Prostate gland (tissue), 2 donors: ENCODE results near the gene CASP8.

ENCODE experiments used
- POLR2A ChIP-seq: fragments of 450-650 bp; IDR thresholded peaks from one replicate; pipeline ENCODE4 v1.6.1; 2016; ENCODE audit warnings: antibody characterized with exemption, mild to moderate bottlenecking
- TF ChIP-seq, protein P1 (sequence below), 4 experiments: fragments of 200-600 bp in 2 of 4; fragments of 450-650 bp in 2 of 4; sonication (generic) in 2 of 4; IDR thresholded peaks; 1 replicate in 3 of 4; 2 replicates in 1 of 4; pipeline ENCODE4 v1.5.1; 2016 to 2019; ENCODE audit warnings: antibody characterized with exemption in 4 of 4, mild to moderate bottlenecking in 2 of 4, moderate library complexity in 2 of 4

DNA sequence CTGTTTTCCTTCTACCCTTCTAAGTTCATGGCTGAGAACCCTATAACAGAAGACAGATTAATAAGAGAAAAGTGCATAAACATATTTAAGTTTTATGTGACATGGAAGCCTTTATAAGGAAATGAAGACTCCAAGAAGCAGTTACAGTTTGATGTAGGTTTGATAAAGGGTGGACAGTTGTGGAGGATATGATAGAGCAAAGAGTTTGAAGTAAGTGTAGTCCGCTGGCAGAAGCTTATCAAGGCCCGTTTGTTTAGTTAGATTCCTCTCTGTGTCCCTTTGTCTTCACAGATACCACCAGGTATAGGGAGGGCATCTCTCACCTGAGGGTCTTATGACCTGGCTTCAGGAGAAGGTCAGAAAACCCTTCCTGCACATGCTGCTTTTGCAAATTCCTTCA lies 10.4 kb upstream of the CASP8 start:
- TF ChIP-seq, protein P1, sequence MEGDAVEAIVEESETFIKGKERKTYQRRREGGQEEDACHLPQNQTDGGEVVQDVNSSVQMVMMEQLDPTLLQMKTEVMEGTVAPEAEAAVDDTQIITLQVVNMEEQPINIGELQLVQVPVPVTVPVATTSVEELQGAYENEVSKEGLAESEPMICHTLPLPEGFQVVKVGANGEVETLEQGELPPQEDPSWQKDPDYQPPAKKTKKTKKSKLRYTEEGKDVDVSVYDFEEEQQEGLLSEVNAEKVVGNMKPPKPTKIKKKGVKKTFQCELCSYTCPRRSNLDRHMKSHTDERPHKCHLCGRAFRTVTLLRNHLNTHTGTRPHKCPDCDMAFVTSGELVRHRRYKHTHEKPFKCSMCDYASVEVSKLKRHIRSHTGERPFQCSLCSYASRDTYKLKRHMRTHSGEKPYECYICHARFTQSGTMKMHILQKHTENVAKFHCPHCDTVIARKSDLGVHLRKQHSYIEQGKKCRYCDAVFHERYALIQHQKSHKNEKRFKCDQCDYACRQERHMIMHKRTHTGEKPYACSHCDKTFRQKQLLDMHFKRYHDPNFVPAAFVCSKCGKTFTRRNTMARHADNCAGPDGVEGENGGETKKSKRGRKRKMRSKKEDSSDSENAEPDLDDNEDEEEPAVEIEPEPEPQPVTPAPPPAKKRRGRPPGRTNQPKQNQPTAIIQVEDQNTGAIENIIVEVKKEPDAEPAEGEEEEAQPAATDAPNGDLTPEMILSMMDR (IDR thresholded peaks at IDR 0.05): no peak
- no peak for TF ChIP-seq POLR2A
